ENCODE data around the gene ADARB1.
"Not testable (repeated sequence)": the region's sequence is repeated elsewhere in the genome, so short reads cannot be mapped to it uniquely, and the experiment has no call there.

The ADARB1 gene, protein sequence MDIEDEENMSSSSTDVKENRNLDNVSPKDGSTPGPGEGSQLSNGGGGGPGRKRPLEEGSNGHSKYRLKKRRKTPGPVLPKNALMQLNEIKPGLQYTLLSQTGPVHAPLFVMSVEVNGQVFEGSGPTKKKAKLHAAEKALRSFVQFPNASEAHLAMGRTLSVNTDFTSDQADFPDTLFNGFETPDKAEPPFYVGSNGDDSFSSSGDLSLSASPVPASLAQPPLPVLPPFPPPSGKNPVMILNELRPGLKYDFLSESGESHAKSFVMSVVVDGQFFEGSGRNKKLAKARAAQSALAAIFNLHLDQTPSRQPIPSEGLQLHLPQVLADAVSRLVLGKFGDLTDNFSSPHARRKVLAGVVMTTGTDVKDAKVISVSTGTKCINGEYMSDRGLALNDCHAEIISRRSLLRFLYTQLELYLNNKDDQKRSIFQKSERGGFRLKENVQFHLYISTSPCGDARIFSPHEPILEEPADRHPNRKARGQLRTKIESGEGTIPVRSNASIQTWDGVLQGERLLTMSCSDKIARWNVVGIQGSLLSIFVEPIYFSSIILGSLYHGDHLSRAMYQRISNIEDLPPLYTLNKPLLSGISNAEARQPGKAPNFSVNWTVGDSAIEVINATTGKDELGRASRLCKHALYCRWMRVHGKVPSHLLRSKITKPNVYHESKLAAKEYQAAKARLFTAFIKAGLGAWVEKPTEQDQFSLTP

GRCh38 chr21:45074048-45074817 is at the start of gene ADARB1:
TSS of gene ADARB1 (plus strand) at chr21:45074580. CDS start at chr21:45171657, 97,077 bp downstream.
- peak within 1 kb of the TSS; percentile 95 for H3K27ac ChIP-seq
- no peak for TF ChIP-seq ZFX (IDR thresholded peaks at IDR 0.05; ENCODE audit: borderline replicate concordance)
- TF ChIP-seq, protein P1, sequence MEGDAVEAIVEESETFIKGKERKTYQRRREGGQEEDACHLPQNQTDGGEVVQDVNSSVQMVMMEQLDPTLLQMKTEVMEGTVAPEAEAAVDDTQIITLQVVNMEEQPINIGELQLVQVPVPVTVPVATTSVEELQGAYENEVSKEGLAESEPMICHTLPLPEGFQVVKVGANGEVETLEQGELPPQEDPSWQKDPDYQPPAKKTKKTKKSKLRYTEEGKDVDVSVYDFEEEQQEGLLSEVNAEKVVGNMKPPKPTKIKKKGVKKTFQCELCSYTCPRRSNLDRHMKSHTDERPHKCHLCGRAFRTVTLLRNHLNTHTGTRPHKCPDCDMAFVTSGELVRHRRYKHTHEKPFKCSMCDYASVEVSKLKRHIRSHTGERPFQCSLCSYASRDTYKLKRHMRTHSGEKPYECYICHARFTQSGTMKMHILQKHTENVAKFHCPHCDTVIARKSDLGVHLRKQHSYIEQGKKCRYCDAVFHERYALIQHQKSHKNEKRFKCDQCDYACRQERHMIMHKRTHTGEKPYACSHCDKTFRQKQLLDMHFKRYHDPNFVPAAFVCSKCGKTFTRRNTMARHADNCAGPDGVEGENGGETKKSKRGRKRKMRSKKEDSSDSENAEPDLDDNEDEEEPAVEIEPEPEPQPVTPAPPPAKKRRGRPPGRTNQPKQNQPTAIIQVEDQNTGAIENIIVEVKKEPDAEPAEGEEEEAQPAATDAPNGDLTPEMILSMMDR (IDR thresholded peaks at IDR 0.05), result no peak

- TF ChIP-seq ZFX (IDR thresholded peaks at IDR 0.05; ENCODE audit: borderline replicate concordance), result no peak
Measured at GRCh38 chr21:45026066-45026745, 48.2 kb upstream of the ADARB1 start.

GRCh38 chr21:45026826-45027225 is 47.6 kb upstream of the ADARB1 start:
- no peak overlapping the region for H3K27ac ChIP-seq
- TF ChIP-seq ZFX (IDR thresholded peaks at IDR 0.05; ENCODE audit: borderline replicate concordance), result no peak
- TF ChIP-seq, protein P1 (IDR thresholded peaks at IDR 0.05), result no peak

More at GRCh38 chr21:45026066-45026745, 48.2 kb upstream of the ADARB1 start:
- no peak overlapping the region for H3K27ac ChIP-seq

GRCh38 chr21:45027241-45028196 is 46.9 kb upstream of the ADARB1 start:
- TF ChIP-seq ZFX (IDR thresholded peaks at IDR 0.05; ENCODE audit: borderline replicate concordance), result no peak
- TF ChIP-seq, protein P1 (IDR thresholded peaks at IDR 0.05), result no peak
- H3K27ac ChIP-seq, result no peak overlapping the region

DNA sequence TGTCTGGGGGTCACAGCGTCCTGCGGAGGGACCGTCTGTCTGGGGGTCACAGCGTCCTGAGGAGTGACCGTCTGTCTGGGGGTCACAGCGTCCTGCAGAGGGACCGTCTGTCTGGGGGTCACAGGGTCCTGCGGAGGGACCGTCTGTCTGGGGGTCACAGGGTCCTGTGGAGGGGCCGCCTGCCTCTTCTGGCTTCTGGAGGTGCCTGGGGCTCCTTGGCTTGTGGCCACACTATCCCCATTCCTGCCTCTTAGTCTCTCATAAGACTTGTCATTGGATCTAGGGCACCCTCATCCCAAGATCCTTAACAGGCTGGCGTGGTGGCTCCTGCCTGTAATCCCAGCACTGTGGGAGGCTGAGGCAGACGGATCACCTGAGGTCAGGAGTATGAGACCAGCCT is 45.7 kb upstream of the ADARB1 start:
- H3K27ac ChIP-seq, result not testable (repeated sequence)

DNA sequence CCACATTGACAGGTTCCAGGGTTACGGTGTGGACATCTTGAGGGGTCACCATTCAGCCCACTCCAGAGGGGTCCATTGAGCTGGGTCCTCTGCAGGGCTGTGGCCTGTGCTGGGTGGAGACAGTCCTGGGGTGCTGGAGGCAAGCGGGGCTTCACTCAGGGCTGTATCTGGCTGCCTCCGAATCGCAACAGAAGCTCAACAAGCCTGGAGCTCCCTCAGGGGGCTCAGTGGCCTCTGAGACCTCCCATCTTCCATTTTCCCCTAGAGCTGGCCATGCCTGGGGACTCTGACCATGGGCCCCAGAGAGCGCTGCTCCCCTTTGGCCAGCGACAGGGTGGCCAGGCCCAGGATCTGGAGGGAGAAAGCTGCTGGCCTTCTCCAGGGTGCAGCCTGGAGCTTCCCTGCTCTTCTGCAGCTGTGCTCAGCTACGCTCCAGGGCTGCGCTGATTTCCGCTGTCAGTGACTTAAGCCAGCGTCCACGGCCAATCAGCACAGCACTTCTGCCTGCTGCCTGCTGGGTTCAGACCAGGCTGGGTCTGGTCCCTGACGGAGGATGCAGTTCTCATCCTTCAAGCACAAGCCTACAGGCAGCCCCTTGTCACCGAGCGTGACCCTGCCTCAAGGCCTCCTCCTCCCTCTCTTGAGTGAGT is 45.0 kb upstream of the ADARB1 start:
- TF ChIP-seq ZFX (IDR thresholded peaks at IDR 0.05; ENCODE audit: borderline replicate concordance), result no peak
- TF ChIP-seq, protein P1 (IDR thresholded peaks at IDR 0.05), result no peak
- H3K27ac ChIP-seq, result no peak overlapping the region

Measured in 22Rv1 (cell line).